Adrenal gland (tissue), 12 donors: ENCODE measurements around the gene DCTD. TPM values are rescaled to one million over a fixed set of nuclear protein-coding genes. Genes with fewer than 3 reads are reported as not detected.

Experiments used
- DNase-seq, 7 donors: peaks; one replicate each; pipeline ENCODE4 v3.0.0-alpha.2; 2019 to 2020
- H3K27ac ChIP-seq, 5 donors: fragments of 200-600 bp; sonication (generic) in 4 of 5; 1 replicate in 3 of 5; 2 replicates in 2 of 5; pipeline versions ENCODE4 v1.5.1 to v1.8.0; 2016 to 2020; ENCODE audit warnings: mild to moderate bottlenecking in 1 of 5
- H3K27me3 ChIP-seq: fragments of 200-600 bp; 2 replicates; pipeline ENCODE4 v1.8.0; 2021
- H3K36me3 ChIP-seq, 2 donors: fragments of 200-600 bp; replicated peaks in 1 of 2; 1 replicate in 1 of 2; 2 replicates in 1 of 2; pipeline versions ENCODE4 v1.5.1 to v1.8.0; 2018 to 2022
- H3K4me1 ChIP-seq, 2 donors: fragments of 200-600 bp; replicated peaks in 1 of 2; 1 replicate in 1 of 2; 2 replicates in 1 of 2; pipeline versions ENCODE4 v1.5.1 to v1.8.0; 2018 to 2021
- H3K4me3 ChIP-seq, 4 donors: fragments of 200-600 bp; sonication (generic) in 3 of 4; one replicate each; pipeline ENCODE4 v1.5.1; 2016 to 2018
- H3K9me3 ChIP-seq, 3 donors: fragments of 200-600 bp; sonication (generic) in 1 of 3; replicated peaks in 1 of 3; 1 replicate in 2 of 3; 2 replicates in 1 of 3; pipeline versions ENCODE4 v1.5.1 to v1.8.0; 2016 to 2021
- POLR2A ChIP-seq, 2 donors: fragments of 450-650 bp; IDR thresholded peaks; one replicate each; pipeline ENCODE4 v1.6.1; 2017; ENCODE audit warnings: antibody characterized with exemption in 2 of 2, mild to moderate bottlenecking in 2 of 2, moderate library complexity in 1 of 2
- WGBS, 4 donors: extraction: QIAGEN DNeasy Blood & Tissue Kit in 2 of 4; methylation state at CpG; one replicate each; pipeline versions ENCODE4 v1.1.5 to v1.1.7; 2013 to 2017; 5-methylcytosine and 5-hydroxymethylcytosine counted together
- intact Hi-C, 2 donors: fragments of 100-400 bp; cut with DNase I; formaldehyde crosslinking; loops; one replicate each; pipeline versions ENCODE4 v1.14.1 to v1.15.0; 2022 to 2023
- polyA plus RNA-seq, 3 donors: library from polyadenylated mRNA; stranded (reverse); fragments of 200-250 nt in 2 of 3; fragments of 350-450 nt in 1 of 3; fragmentation: Illumina TruSeq in 1 of 3; extraction: RNeasy Lipid Tissue Mini Kit (QIAGEN cat#74804) in 1 of 3; gene quantifications; one replicate each; pipeline ENCODE4 v1.2.3, GENCODE V29; 2013 to 2014
- total RNA-seq, 9 donors: library from RNA; depleted of rRNA in 4 of 9; stranded (reverse); fragments of >200 nt in 4 of 9; fragments of 120-200 nt in 1 of 9; fragmentation: NEBNext Ultra II Directional in 1 of 9; extraction: Animal tissue kit (Norgen Biotek cat#: 25700) in 1 of 9; gene quantifications; one replicate each; pipeline versions ENCODE4 v1.1.0 to v1.2.4, GENCODE V29; 2013 to 2023
- TF ChIP-seq, protein P1 (sequence below), 6 experiments: fragments of 450-650 bp in 4 of 6; fragments of 200-600 bp in 2 of 6; sonication (generic) in 1 of 6; IDR thresholded peaks; 1 replicate in 5 of 6; 2 replicates in 1 of 6; pipeline versions ENCODE4 v1.5.1 to v1.8.0; 2016 to 2021; ENCODE audit warnings: antibody characterized with exemption in 6 of 6, mild to moderate bottlenecking in 2 of 6, moderate library complexity in 1 of 6
- donor health status: healthy with polysubstance abuse.
- donor health status: Bipolar disorder and iron deficiency.
- donor health status: DM: yes; HTN: yes; CAD: no.
- donor health status: DM: no; HTN: no; CAD: no.
- donor health status: DM: no; HTN: no; CAD: no.
- donor health status: DM: yes; HTN: yes; CAD: no.

The DCTD gene
- total and polyA plus RNA-seq, 12 donors: 54.5 to 254 (median 126) TPM

GRCh38 chr4:182874304-182874751, 42.9 kb downstream of the DCTD start:
- DNase-seq: no peak
- Histone ChIP-seq H3K4me3 (no peak overlapping the region), H3K9me3 (no peaks in the 10 kb centered on the region), H3K27me3 (no peaks in the 10 kb centered on the region), H3K27ac (no peak overlapping the region), H3K36me3 (no peaks in the 10 kb centered on the region), H3K4me1 (peaks cover 0 to 9% of the 10 kb centered on the region in 2 donors)
- TF ChIP-seq, protein P1, sequence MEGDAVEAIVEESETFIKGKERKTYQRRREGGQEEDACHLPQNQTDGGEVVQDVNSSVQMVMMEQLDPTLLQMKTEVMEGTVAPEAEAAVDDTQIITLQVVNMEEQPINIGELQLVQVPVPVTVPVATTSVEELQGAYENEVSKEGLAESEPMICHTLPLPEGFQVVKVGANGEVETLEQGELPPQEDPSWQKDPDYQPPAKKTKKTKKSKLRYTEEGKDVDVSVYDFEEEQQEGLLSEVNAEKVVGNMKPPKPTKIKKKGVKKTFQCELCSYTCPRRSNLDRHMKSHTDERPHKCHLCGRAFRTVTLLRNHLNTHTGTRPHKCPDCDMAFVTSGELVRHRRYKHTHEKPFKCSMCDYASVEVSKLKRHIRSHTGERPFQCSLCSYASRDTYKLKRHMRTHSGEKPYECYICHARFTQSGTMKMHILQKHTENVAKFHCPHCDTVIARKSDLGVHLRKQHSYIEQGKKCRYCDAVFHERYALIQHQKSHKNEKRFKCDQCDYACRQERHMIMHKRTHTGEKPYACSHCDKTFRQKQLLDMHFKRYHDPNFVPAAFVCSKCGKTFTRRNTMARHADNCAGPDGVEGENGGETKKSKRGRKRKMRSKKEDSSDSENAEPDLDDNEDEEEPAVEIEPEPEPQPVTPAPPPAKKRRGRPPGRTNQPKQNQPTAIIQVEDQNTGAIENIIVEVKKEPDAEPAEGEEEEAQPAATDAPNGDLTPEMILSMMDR (IDR thresholded peaks at IDR 0.05): no peak
- TF ChIP-seq POLR2A (IDR thresholded peaks at IDR 0.05): no peak
- WGBS, 4 donors: 65 to 84% (median 80%) methylated on average over 12 of the region's 12 CpGs
- intact Hi-C loops: no loop called here

DNA sequence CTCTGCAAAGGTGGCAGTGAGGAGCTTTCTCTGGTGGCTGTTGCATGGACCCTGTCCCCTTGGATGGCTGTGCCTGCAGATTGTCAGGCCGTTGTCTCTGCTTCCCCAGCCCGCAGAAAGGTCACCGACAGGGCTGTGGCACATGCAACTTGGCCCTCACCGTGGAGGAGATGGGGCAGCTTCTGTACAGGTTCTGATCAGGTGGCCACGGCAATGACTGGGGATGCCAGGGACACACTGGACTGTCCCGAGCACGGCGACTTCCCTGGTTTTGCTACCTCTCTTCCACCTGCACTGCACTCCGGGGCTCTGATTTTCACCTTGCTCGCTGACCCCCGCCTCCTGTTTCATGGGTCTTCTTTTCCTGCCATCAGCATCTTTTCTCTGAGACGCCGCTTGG, 43.5 kb downstream of the DCTD start:
- H3K9me3 ChIP-seq: no peaks in the 10 kb centered on the region
- H3K4me1 ChIP-seq: peaks cover 0 to 4% of the 10 kb centered on the region in 2 donors
- WGBS, 4 donors: 90 to 96% (median 91%) methylated on average over 8 to 13 of the region's 13 CpGs
- H3K4me3 ChIP-seq: no peak overlapping the region
- H3K27ac ChIP-seq: no peak overlapping the region
- no peak for DNase-seq
- TF ChIP-seq, protein P1 (IDR thresholded peaks at IDR 0.05): no peak
- no peak for TF ChIP-seq POLR2A (IDR thresholded peaks at IDR 0.05)
- H3K27me3 ChIP-seq: no peaks in the 10 kb centered on the region
- no peaks in the 10 kb centered on the region for H3K36me3 ChIP-seq
- intact Hi-C loops: no loop called here

GRCh38 chr4:182873289-182873688, 43.9 kb downstream of the DCTD start:
- Histone ChIP-seq H3K27ac (no peak overlapping the region), H3K4me3 (no peak overlapping the region), H3K36me3 (no peaks in the 10 kb centered on the region), H3K27me3 (no peaks in the 10 kb centered on the region), H3K4me1 (no peaks in the 10 kb centered on the region), H3K9me3 (no peaks in the 10 kb centered on the region)
- 90 to 93% (median 93%) methylated on average over 13 to 15 of the region's 15 CpGs for whole genome bisulfite sequencing, 4 donors
- no peak for DNase-seq
- intact Hi-C loops: no loop called here
- TF ChIP-seq POLR2A (IDR thresholded peaks at IDR 0.05): no peak
- TF ChIP-seq, protein P1 (IDR thresholded peaks at IDR 0.05): no peak

DNA sequence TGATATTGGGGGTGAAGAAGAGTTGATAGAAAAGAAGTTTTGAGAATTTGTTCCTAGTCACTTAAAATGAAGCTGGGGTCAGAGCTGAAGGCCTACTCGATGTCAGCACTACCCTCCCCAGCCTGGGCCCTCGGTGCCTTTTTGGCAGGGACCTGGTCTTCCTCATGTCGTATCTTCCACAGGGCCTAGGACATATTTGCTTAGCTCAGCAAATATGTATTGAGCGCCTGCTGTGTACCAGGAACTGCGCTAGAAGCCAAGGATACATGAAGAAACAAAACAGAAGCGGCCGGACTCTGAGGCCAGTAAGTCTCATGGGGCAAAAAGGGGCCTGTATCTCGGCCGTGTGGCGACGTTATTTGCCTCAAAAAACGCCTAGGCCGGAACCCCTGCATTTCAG, 44.3 kb downstream of the DCTD start:
- H3K36me3 ChIP-seq: no peaks in the 10 kb centered on the region
- H3K4me1 ChIP-seq: no peaks in the 10 kb centered on the region
- WGBS, 4 donors: 92 to 96% (median 93%) methylated on average over 13 of the region's 13 CpGs
- no peaks in the 10 kb centered on the region for H3K27me3 ChIP-seq
- no peak overlapping the region for H3K27ac ChIP-seq
- no peak overlapping the region for H3K4me3 ChIP-seq
- no peak for DNase-seq
- intact Hi-C loops: no loop called here
- H3K9me3 ChIP-seq: no peaks in the 10 kb centered on the region
- TF ChIP-seq, protein P1 (IDR thresholded peaks at IDR 0.05): no peak
- no peak for TF ChIP-seq POLR2A (IDR thresholded peaks at IDR 0.05)
